H1 (cell line): ENCODE data around the gene BTD. TPM values are rescaled to one million over a fixed set of nuclear protein-coding genes. Genes with fewer than 3 reads are reported as not detected.

Experiments
- ASH2L ChIP-seq: fragments of 200-600, 300-600 bp; sonication (generic); IDR thresholded peaks from one replicate; pipeline ENCODE4 v1.7.1; 2017; ENCODE audit warnings: low read length
- BACH1 ChIP-seq: IDR thresholded peaks from 2 replicates; pipeline ENCODE4 v1.6.1; 2012; ENCODE audit warnings: low read length, improper control_type of control experiment
- BCL11A ChIP-seq, 2 experiments: IDR thresholded peaks; one replicate each; pipeline ENCODE4 v1.6.1; 2011; ENCODE audit warnings: low read depth in 2 of 2, low read length in 2 of 2, mild to moderate bottlenecking in 2 of 2
- CTCF ChIP-seq, 3 experiments: IDR thresholded peaks; 1 replicate in 2 of 3; 2 replicates in 1 of 3; pipeline versions ENCODE4 v1.5.1 to v1.6.1; 2011; ENCODE audit warnings: low read length in 3 of 3, mild to moderate bottlenecking in 3 of 3, inconsistent platforms in 2 of 3, low read depth in 1 of 3, moderate library complexity in 1 of 3; ENCODE audit not compliant: insufficient read depth in 1 of 3; ENCODE audit errors: control extremely low read depth in 1 of 3
- GABPA ChIP-seq: IDR thresholded peaks from 2 replicates; pipeline ENCODE4 v1.6.1; 2011; ENCODE audit warnings: mild to moderate bottlenecking, low read length, moderate library complexity, borderline replicate concordance; ENCODE audit not compliant: insufficient read depth
- JUN ChIP-seq: IDR thresholded peaks from 2 replicates; pipeline ENCODE4 v1.6.1; 2011; ENCODE audit warnings: low read depth, mild to moderate bottlenecking, improper control_type of control experiment, low read length
- KDM5A ChIP-seq: fragments of 200-600 bp; IDR thresholded peaks from 2 replicates; pipeline ENCODE4 v1.7.1; 2012; ENCODE audit warnings: mild to moderate bottlenecking, low read length, inconsistent platforms, mixed read lengths
- ZNF274 ChIP-seq: IDR thresholded peaks from 2 replicates; pipeline ENCODE4 v1.7.0; 2012; ENCODE audit warnings: low read length, borderline replicate concordance; ENCODE audit errors: extremely low read depth
- polyA plus RNA-seq, 7 experiments: library from polyadenylated mRNA; depleted of rRNA in 3 of 7; stranded (reverse) in 5 of 7; unstranded in 2 of 7; fragments of >200 nt in 5 of 7; fragments of 200-250 nt in 2 of 7; gene quantifications; 1 replicate in 5 of 7; 2 replicates in 1 of 7; 4 replicates in 1 of 7; pipeline versions ENCODE4 v1.2.1 to v1.2.3, GENCODE V29; 2011 to 2013; ENCODE audit warnings: missing spikeins in 2 of 7, mixed read lengths in 2 of 7
- total RNA-seq: library from RNA; stranded (reverse); fragmentation: NEBNext Ultra II Directional; extraction: Animal tissue kit (Norgen Biotek cat#: 25700); gene quantifications from 2 replicates; pipeline ENCODE4 v1.2.1, GENCODE V29; 2021

BTD gene
- total and polyA plus RNA-seq, 2 of the 8 experiments (the other 6 are each of a cell fraction or from before 2014, with no cell fraction given): 21.8 to 36.7 TPM

GRCh38 chr3:15645740-15646501, 44.4 kb downstream of the BTD start (continued):
- TF ChIP-seq CTCF (IDR thresholded peaks at IDR 0.05; ENCODE audit: control extremely low read depth in 1 of 3, insufficient read depth in 1 of 3, low read depth in 1 of 3, low read length in 3 of 3) (no peak), JUN (no peak), ASH2L (no peak), ZNF274 (no peak), GABPA (no peak), BCL11A (IDR thresholded peaks at IDR 0.05; ENCODE audit: low read depth in 2 of 2, low read length in 2 of 2) (no peak), BACH1 (no peak), KDM5A (no peak)
